Measurements from ENCODE around the gene PTPRF.
A peak's percentile ranks its signal among the peaks of the same experiment; 100 is the strongest.

PTPRF gene

DNA sequence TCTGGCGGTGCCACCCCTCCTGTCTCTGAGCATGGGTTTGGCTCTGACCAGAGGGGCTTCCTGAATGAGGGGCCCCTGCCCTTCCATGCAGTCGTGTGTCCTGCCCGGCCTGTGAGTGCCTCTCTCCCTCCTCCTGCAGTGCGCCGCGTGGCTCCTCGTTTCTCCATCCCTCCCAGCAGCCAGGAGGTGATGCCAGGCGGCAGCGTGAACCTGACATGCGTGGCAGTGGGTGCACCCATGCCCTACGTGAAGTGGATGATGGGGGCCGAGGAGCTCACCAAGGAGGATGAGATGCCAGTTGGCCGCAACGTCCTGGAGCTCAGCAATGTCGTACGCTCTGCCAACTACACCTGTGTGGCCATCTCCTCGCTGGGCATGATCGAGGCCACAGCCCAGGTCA lies 57.9 kb downstream of the PTPRF start:
- TF ChIP-seq ELF4 (IDR thresholded peaks at IDR 0.05) (no peak), SUZ12 (IDR thresholded peaks at IDR 0.05) (no peak), L3MBTL2 (conservative IDR thresholded peaks at IDR 0.05) (no peak), FOXK2 (IDR thresholded peaks at IDR 0.05) (no peak), ARNT (IDR thresholded peaks at IDR 0.05) (no peak), HDGF (IDR thresholded peaks at IDR 0.05; ENCODE audit: borderline replicate concordance) (no peak), CTBP1 (IDR thresholded peaks at IDR 0.05; ENCODE audit: borderline replicate concordance) (no peak), TARDBP (IDR thresholded peaks at IDR 0.05) (no peak), SP1 (IDR thresholded peaks at IDR 0.05) (no peak), LEF1 (IDR thresholded peaks at IDR 0.05; ENCODE audit: borderline replicate concordance) (no peak), ZNF384 (IDR thresholded peaks at IDR 0.05) (no peak), FOXM1 (IDR thresholded peaks at IDR 0.05; ENCODE audit: borderline replicate concordance) (no peak), BHLHE40 (IDR thresholded peaks at IDR 0.05; ENCODE audit: borderline replicate concordance) (no peak), NFRKB (IDR thresholded peaks at IDR 0.05) (no peak), FOXA1 (IDR thresholded peaks at IDR 0.05) (no peak)
- TF ChIP-seq, protein P1, sequence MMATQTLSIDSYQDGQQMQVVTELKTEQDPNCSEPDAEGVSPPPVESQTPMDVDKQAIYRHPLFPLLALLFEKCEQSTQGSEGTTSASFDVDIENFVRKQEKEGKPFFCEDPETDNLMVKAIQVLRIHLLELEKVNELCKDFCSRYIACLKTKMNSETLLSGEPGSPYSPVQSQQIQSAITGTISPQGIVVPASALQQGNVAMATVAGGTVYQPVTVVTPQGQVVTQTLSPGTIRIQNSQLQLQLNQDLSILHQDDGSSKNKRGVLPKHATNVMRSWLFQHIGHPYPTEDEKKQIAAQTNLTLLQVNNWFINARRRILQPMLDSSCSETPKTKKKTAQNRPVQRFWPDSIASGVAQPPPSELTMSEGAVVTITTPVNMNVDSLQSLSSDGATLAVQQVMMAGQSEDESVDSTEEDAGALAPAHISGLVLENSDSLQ (IDR thresholded peaks at IDR 0.05): no peak
- ChIA-PET CTCF (no interaction called here), POLR2A (no interaction called here)
- no peak for DNase-seq (ENCODE audit: extremely low spot score)

DNA sequence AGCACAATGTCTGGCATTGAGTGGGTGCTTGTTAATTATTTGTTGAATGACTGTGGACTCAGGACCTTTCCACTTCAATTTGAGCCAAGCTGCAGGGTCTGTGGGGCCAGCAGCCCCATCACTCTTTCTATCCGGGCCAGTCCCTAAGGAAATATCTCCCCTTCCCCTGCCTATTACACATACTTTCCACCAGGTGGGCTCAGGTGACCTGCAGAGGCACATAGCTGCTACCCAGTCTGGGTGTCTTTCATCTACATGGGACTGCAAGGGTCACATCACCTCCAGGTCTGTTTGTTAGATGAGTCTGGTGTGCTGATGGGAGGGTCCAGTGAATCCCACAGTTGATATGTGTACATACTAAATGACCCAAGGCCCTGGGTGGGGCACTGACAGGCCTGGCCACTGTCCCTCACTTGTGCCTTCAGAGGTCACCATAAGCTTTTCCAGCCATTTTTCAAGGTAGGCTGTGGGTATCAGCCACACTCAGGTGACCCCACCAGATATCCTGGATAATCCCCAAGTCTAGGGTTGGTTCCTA lies 59.8 kb downstream of the PTPRF start:
- peak; percentile 23 for DNase-seq (ENCODE audit: extremely low spot score)
- TF ChIP-seq ARNT (IDR thresholded peaks at IDR 0.05) (no peak), ZNF384 (IDR thresholded peaks at IDR 0.05) (no peak), TARDBP (IDR thresholded peaks at IDR 0.05) (no peak), FOXK2 (IDR thresholded peaks at IDR 0.05) (no peak), HDGF (IDR thresholded peaks at IDR 0.05; ENCODE audit: borderline replicate concordance) (no peak), FOXA1 (IDR thresholded peaks at IDR 0.05) (no peak), ELF4 (IDR thresholded peaks at IDR 0.05) (no peak), CTBP1 (IDR thresholded peaks at IDR 0.05; ENCODE audit: borderline replicate concordance) (no peak), L3MBTL2 (conservative IDR thresholded peaks at IDR 0.05) (no peak), NFRKB (IDR thresholded peaks at IDR 0.05) (no peak), SUZ12 (IDR thresholded peaks at IDR 0.05) (no peak), LEF1 (IDR thresholded peaks at IDR 0.05; ENCODE audit: borderline replicate concordance) (no peak), BHLHE40 (IDR thresholded peaks at IDR 0.05; ENCODE audit: borderline replicate concordance) (no peak)
- TF ChIP-seq, protein P1 (IDR thresholded peaks at IDR 0.05): no peak
- CTCF ChIA-PET: no interaction called here
- POLR2A ChIA-PET: no interaction called here

DNA sequence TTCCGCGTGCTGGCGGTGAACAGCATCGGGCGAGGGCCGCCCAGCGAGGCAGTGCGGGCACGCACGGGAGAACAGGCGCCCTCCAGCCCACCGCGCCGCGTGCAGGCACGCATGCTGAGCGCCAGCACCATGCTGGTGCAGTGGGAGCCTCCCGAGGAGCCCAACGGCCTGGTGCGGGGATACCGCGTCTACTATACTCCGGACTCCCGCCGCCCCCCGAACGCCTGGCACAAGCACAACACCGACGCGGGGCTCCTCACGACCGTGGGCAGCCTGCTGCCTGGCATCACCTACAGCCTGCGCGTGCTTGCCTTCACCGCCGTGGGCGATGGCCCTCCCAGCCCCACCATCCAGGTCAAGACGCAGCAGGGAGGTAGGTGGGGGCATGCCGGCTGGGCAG lies 60.5 kb downstream of the PTPRF start:
- TF ChIP-seq BHLHE40 (IDR thresholded peaks at IDR 0.05; ENCODE audit: borderline replicate concordance) (no peak), CTBP1 (IDR thresholded peaks at IDR 0.05; ENCODE audit: borderline replicate concordance) (no peak), ZNF384 (IDR thresholded peaks at IDR 0.05) (no peak), SP1 (IDR thresholded peaks at IDR 0.05) (no peak), FOXK2 (IDR thresholded peaks at IDR 0.05) (no peak), FOXM1 (IDR thresholded peaks at IDR 0.05; ENCODE audit: borderline replicate concordance) (no peak), LEF1 (IDR thresholded peaks at IDR 0.05; ENCODE audit: borderline replicate concordance) (no peak), NFRKB (IDR thresholded peaks at IDR 0.05) (no peak), FOXA1 (IDR thresholded peaks at IDR 0.05) (no peak), ELF4 (IDR thresholded peaks at IDR 0.05) (no peak), TARDBP (IDR thresholded peaks at IDR 0.05) (no peak), HDGF (IDR thresholded peaks at IDR 0.05; ENCODE audit: borderline replicate concordance) (no peak), ARNT (IDR thresholded peaks at IDR 0.05) (no peak), L3MBTL2 (conservative IDR thresholded peaks at IDR 0.05) (no peak), SUZ12 (IDR thresholded peaks at IDR 0.05) (no peak)
- TF ChIP-seq, protein P1 (IDR thresholded peaks at IDR 0.05): no peak
- DNase-seq (ENCODE audit: extremely low spot score): no peak
- POLR2A ChIA-PET: no interaction called here
- CTCF ChIA-PET: no interaction called here

DNA sequence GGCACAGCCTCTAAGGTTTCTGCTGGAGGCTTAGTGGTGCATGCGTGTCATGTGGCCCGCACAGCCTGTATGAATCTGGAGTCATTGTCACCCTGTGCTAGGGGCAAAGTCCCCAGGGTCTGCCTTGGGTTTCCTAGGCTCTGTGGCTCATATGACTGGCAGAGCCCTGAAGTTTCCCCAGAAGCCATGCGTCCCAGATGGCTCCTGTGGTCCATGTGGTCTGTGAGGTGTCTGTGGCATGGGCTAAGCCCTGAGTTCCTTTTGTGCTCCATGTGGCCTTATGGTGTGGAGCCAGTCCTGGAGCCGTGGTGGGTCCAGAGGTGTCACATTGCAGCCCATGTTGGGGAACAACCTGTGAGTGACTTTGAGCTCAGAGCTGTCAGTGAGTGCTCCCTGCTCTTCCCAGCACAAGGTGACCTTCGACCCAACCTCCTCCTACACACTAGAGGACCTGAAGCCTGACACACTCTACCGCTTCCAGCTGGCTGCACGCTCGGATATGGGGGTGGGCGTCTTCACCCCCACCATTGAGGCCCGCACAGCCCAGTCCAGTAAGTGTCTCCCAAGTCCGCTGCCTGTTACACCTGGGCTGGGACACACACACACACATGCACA lies 61.5 kb downstream of the PTPRF start:
- TF ChIP-seq LEF1 (IDR thresholded peaks at IDR 0.05; ENCODE audit: borderline replicate concordance) (no peak), FOXA1 (IDR thresholded peaks at IDR 0.05) (no peak), HDGF (IDR thresholded peaks at IDR 0.05; ENCODE audit: borderline replicate concordance) (no peak), ZNF384 (IDR thresholded peaks at IDR 0.05) (no peak), ARNT (IDR thresholded peaks at IDR 0.05) (no peak), BHLHE40 (IDR thresholded peaks at IDR 0.05; ENCODE audit: borderline replicate concordance) (no peak), SUZ12 (IDR thresholded peaks at IDR 0.05) (no peak)
- ChIA-PET CTCF (no interaction called here), POLR2A (no interaction called here)

DNA sequence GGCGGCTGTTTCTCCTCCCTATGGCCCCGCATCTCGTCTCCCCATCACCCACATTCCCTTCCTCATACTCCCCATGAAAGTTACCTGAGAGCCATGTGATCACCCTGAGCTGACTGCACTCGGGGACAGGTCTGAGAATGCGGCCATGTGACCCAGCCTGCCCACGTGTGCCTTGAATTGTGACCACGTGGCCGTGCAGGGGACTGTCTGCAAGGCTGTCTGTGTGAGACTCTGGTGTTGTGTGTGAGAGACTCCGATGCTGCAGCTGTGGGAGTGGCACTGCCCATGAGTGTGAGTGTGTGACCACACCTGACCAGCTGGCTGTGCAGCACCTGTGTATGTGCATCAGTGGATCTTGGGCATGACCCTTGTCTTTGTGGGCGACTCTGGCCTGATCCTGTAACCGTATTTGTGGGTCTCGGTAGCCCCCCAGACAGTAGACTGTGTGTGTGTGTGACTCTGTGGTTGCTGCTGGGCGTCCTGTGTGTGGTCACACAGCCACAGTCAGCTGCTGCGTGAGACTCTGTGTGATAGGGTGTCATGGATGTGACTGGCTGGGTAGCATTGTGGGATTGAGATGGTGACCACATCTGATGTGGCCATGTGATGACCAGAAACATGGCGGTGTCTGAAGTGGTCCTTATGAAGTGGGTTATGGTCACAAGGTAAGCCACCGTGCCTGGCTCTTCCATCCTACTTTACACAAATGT lies 62.4 kb downstream of the PTPRF start:
- ChIA-PET POLR2A (no interaction called here), CTCF (no interaction called here)
- no peak for TF ChIP-seq BHLHE40 (IDR thresholded peaks at IDR 0.05; ENCODE audit: borderline replicate concordance)
- no peak for TF ChIP-seq L3MBTL2 (conservative IDR thresholded peaks at IDR 0.05)

More for the DNA sequence above, 61.5 kb downstream of the PTPRF start:
- DNase-seq (ENCODE audit: extremely low spot score): no peak

DNA sequence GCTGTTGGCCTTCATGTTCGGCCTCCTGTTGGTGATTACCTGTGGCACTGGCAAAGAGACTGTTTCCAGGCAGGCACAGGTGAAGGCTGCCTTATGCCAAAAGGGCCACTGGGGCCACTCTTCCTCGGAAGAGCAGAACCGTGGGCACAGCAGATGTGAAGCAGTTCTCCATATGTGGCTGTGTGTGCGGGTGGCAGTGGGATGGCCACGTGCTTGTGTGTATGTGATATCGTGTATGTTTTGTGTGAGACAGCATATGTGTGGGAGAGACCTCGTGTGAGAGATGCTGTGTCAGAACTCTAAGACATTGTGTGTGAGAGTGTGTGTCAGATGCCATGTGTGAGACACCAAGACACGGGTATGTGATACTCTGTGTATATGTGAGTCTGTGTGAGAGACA lies 65.9 kb downstream of the PTPRF start:
- no peak for TF ChIP-seq HDGF (IDR thresholded peaks at IDR 0.05; ENCODE audit: borderline replicate concordance)
- no peak for TF ChIP-seq NFRKB (IDR thresholded peaks at IDR 0.05)
- no peak for TF ChIP-seq ELF4 (IDR thresholded peaks at IDR 0.05)
- TF ChIP-seq, protein P1 (IDR thresholded peaks at IDR 0.05): no peak
- no peak for TF ChIP-seq SP1 (IDR thresholded peaks at IDR 0.05)
- TF ChIP-seq ARNT (IDR thresholded peaks at IDR 0.05): no peak
- no peak for TF ChIP-seq TARDBP (IDR thresholded peaks at IDR 0.05)
- no peak for TF ChIP-seq FOXM1 (IDR thresholded peaks at IDR 0.05; ENCODE audit: borderline replicate concordance)
- TF ChIP-seq BHLHE40 (IDR thresholded peaks at IDR 0.05; ENCODE audit: borderline replicate concordance): no peak
- TF ChIP-seq ZNF384 (IDR thresholded peaks at IDR 0.05): no peak
- TF ChIP-seq SUZ12 (IDR thresholded peaks at IDR 0.05): no peak
- no peak for TF ChIP-seq LEF1 (IDR thresholded peaks at IDR 0.05; ENCODE audit: borderline replicate concordance)
- TF ChIP-seq FOXA1 (IDR thresholded peaks at IDR 0.05): no peak
- TF ChIP-seq CTBP1 (IDR thresholded peaks at IDR 0.05; ENCODE audit: borderline replicate concordance): no peak
- TF ChIP-seq L3MBTL2 (conservative IDR thresholded peaks at IDR 0.05): no peak
- TF ChIP-seq FOXK2 (IDR thresholded peaks at IDR 0.05): no peak
- no peak for DNase-seq (ENCODE audit: extremely low spot score)
- ChIA-PET POLR2A (no interaction called here), CTCF (no interaction called here)

More for the DNA sequence above, 62.4 kb downstream of the PTPRF start:
- no peak for DNase-seq (ENCODE audit: extremely low spot score)

Data from HEK293T (cell line).